Upper lobe of left lung (tissue), 6 donors: ENCODE measurements around the gene RPS28. TPM values are rescaled to one million over a fixed set of nuclear protein-coding genes. Genes with fewer than 3 reads are reported as not detected.
"Not testable (repeated sequence)": the region's sequence is repeated elsewhere in the genome, so short reads cannot be mapped to it uniquely, and the experiment has no call there.

Experiments used
- ATAC-seq, 2 donors: fragments of 200-7000 bp; cut with Tn5 transposase; one replicate each; pipeline ENCODE4 v1.9.1; 2022; ENCODE audit warnings: mild to moderate bottlenecking in 2 of 2, moderate library complexity in 2 of 2; ENCODE audit not compliant: low FRiP score in 2 of 2
- DNase-seq, 2 donors: peaks; one replicate each; pipeline ENCODE4 v3.0.0-alpha.2; 2019 to 2020
- H3K27ac ChIP-seq, 4 donors: fragments of 200-600 bp; sonication (generic); one replicate each; pipeline ENCODE4 v1.5.1; 2016 to 2019
- H3K27me3 ChIP-seq, 4 donors: fragments of 200-600 bp; sonication (generic); one replicate each; pipeline ENCODE4 v1.5.1; 2017 to 2019
- H3K36me3 ChIP-seq, 4 donors: fragments of 200-600 bp; sonication (generic); one replicate each; pipeline ENCODE4 v1.5.1; 2016 to 2019
- H3K4me1 ChIP-seq, 4 donors: fragments of 200-600 bp; sonication (generic); one replicate each; pipeline ENCODE4 v1.5.1; 2018 to 2019
- H3K4me3 ChIP-seq, 4 donors: fragments of 200-600 bp; sonication (generic); one replicate each; pipeline ENCODE4 v1.5.1; 2017 to 2019; ENCODE audit warnings: mild to moderate bottlenecking in 2 of 4, moderate library complexity in 1 of 4
- H3K9me3 ChIP-seq, 4 donors: fragments of 200-600 bp; sonication (generic); one replicate each; pipeline ENCODE4 v1.5.1; 2018 to 2019
- CTCF ChIP-seq, 6 experiments: fragments of 450-650 bp in 4 of 6; fragments of 200-600 bp in 2 of 6; sonication (generic) in 2 of 6; IDR thresholded peaks; one replicate each; pipeline ENCODE4 v1.5.1; 2016 to 2019; ENCODE audit warnings: antibody characterized with exemption in 6 of 6
- EP300 ChIP-seq, 4 donors: sonication (generic); formaldehyde crosslinking; IDR thresholded peaks; one replicate each; pipeline ENCODE4 v1.5.1; 2017; ENCODE audit warnings: antibody characterized with exemption in 4 of 4, control low read depth in 2 of 4
- POLR2A ChIP-seq, 4 donors: fragments of 450-650 bp; IDR thresholded peaks; one replicate each; pipeline ENCODE4 v1.5.1; 2016 to 2017; ENCODE audit warnings: antibody characterized with exemption in 4 of 4, mild to moderate bottlenecking in 2 of 4
- POLR2AphosphoS5 ChIP-seq, 2 donors: sonication (generic); formaldehyde crosslinking; IDR thresholded peaks; one replicate each; pipeline ENCODE4 v1.5.1; 2017; ENCODE audit warnings: antibody characterized with exemption in 2 of 2
- WGBS, 2 donors: methylation state at CpG; one replicate each; pipeline ENCODE4 v1.1.5; 2017 to 2018; 5-methylcytosine and 5-hydroxymethylcytosine counted together
- total RNA-seq, 6 donors: library from RNA; depleted of rRNA in 4 of 6; stranded (reverse); fragments of >200 nt in 4 of 6; gene quantifications; one replicate each; pipeline versions ENCODE4 v1.1.0 to v1.2.1, GENCODE V29; 2016 to 2021
- donor health status: DM: no; HTN: no; CAD: no; lungs with moderate emphysema.
- donor health status: DM: no; HTN: yes; CAD: no; lungs with severe emphysema.

RPS28 gene
- total RNA-seq, 6 donors from 2014 or later = 282 to 1,919 (median 843) TPM

- no peaks in the 10 kb centered on the region for H3K27me3 ChIP-seq
- TF ChIP-seq POLR2AphosphoS5 (IDR thresholded peaks at IDR 0.05) = peak; percentile 27 to 52
- peak in 1 of 6 experiments; percentile 29 for TF ChIP-seq CTCF (IDR thresholded peaks at IDR 0.05)
- peak in 2 of 4 donors; percentile 41 to 67 for TF ChIP-seq POLR2A (IDR thresholded peaks at IDR 0.05)
- no peak for TF ChIP-seq EP300 (IDR thresholded peaks at IDR 0.05)
- peak; percentile 90 to 98 for ATAC-seq
- peak within 1 kb of the TSS; percentile 49 to 78 (median 64) for H3K4me3 ChIP-seq
- peak within 1 kb of the TSS; percentile 57 to 70 (median 67) for H3K27ac ChIP-seq
- 0 to 1% methylated on average over 28 to 42 of the region's 63 CpGs for WGBS, 2 donors
- peaks cover 0 to 44% (median 10%) of the 10 kb centered on the region in 4 donors for H3K36me3 ChIP-seq
- H3K9me3 ChIP-seq = no peaks in the 10 kb centered on the region
- peak; percentile 89 to 99 for DNase-seq
- peaks cover 34 to 56% (median 46%) of the 10 kb centered on the region in 4 donors for H3K4me1 ChIP-seq
These were observed 13.1 kb upstream of the RPS28 start, which contains the start of gene CD320 for GRCh38 chr19:8307965-8308866. TSS of gene CD320 (minus strand) at chr19:8308358. CDS start at chr19:8308290, 68 bp downstream.

- H3K9me3 ChIP-seq = no peaks in the 10 kb centered on the region
- ATAC-seq = no peak
- H3K4me3 ChIP-seq = peak overlapping the region; percentile 49 to 78 (median 64)
- no peak for DNase-seq
- H3K27ac ChIP-seq = peak overlapping the region; percentile 57 to 70 (median 67)
- H3K36me3 ChIP-seq = peaks cover 0 to 44% (median 10%) of the 10 kb centered on the region in 4 donors
- WGBS, 2 donors = 67 to 78% methylated on average over 17 of the region's 17 CpGs
- TF ChIP-seq POLR2A (IDR thresholded peaks at IDR 0.05) (no peak), POLR2AphosphoS5 (IDR thresholded peaks at IDR 0.05) (no peak), EP300 (IDR thresholded peaks at IDR 0.05) (no peak), CTCF (IDR thresholded peaks at IDR 0.05) (no peak)
- H3K4me1 ChIP-seq = peaks cover 34 to 56% (median 46%) of the 10 kb centered on the region in 4 donors
- no peaks in the 10 kb centered on the region for H3K27me3 ChIP-seq
These were observed 12.4 kb upstream of the RPS28 start for GRCh38 chr19:8308891-8309291.

GRCh38 chr19:8310342-8311055 lies 10.8 kb upstream of the RPS28 start:
- DNase-seq (no peak), ATAC-seq (no peak)
- WGBS, 2 donors = 91 to 92% methylated on average over 17 of the region's 17 CpGs
- Histone ChIP-seq H3K4me3 (no peak overlapping the region), H3K36me3 (peaks cover 0 to 55% (median 23%) of the 10 kb centered on the region in 4 donors), H3K9me3 (no peaks in the 10 kb centered on the region), H3K27me3 (no peaks in the 10 kb centered on the region), H3K27ac (peak overlapping the region in 2 of 4 donors; percentile 51 to 80), H3K4me1 (peaks cover 34 to 56% (median 54%) of the 10 kb centered on the region in 4 donors)
- TF ChIP-seq EP300 (IDR thresholded peaks at IDR 0.05) (no peak), POLR2A (IDR thresholded peaks at IDR 0.05) (no peak), CTCF (IDR thresholded peaks at IDR 0.05) (no peak), POLR2AphosphoS5 (IDR thresholded peaks at IDR 0.05) (no peak)

- Histone ChIP-seq H3K9me3 (no peaks in the 10 kb centered on the region), H3K27ac (peak overlapping the region; percentile 24 to 80 (median 48)), H3K4me3 (no peak overlapping the region), H3K27me3 (no peaks in the 10 kb centered on the region), H3K4me1 (peaks cover 32 to 56% (median 47%) of the 10 kb centered on the region in 4 donors), H3K36me3 (peaks cover 0 to 63% (median 27%) of the 10 kb centered on the region in 4 donors)
- DNase-seq (no peak), ATAC-seq (no peak)
- WGBS, 2 donors = 68 to 82% methylated on average over 6 to 14 of the region's 16 CpGs
- TF ChIP-seq POLR2AphosphoS5 (IDR thresholded peaks at IDR 0.05) = peak in 1 of 2 donors; percentile 21
- no peak for TF ChIP-seq EP300 (IDR thresholded peaks at IDR 0.05)
These were observed 9.6 kb upstream of the RPS28 start for GRCh38 chr19:8311461-8312260.

GRCh38 chr19:8314981-8315640 lies 6.2 kb upstream of the RPS28 start:
- not testable (repeated sequence) for H3K9me3 ChIP-seq, DNase-seq, ATAC-seq, H3K4me3 ChIP-seq, H3K27me3 ChIP-seq
- WGBS, 2 donors = 70 to 76% methylated on average over 11 of the region's 11 CpGs
- Histone ChIP-seq H3K27ac (peak overlapping the region; percentile 46 to 83 (median 60)), H3K4me1 (peaks cover 22 to 42% (median 26%) of the 10 kb centered on the region in 4 donors), H3K36me3 (peaks cover 0 to 57% (median 27%) of the 10 kb centered on the region in 4 donors)
